OCI-LY7 (cell line): Measurements from ENCODE around the gene BROX. TPM values are rescaled to one million over a fixed set of nuclear protein-coding genes. Genes with fewer than 3 reads are reported as not detected.

ENCODE experiments used
- BruUV-seq: library from RNA; stranded (reverse); fragments of 400-500 nt; replicated peaks from 2 replicates; lab custom pipeline; 2021; lab: Mats Ljungman, UMichigan
- CTCF ChIA-PET: fragments of 300-600 bp; sonication (Branson Sonifier 250); formaldehyde crosslinking; loops from one replicate; lab custom pipeline; 2022; ENCODE audit warnings: antibody characterized with exemption; ENCODE audit not compliant: unreplicated experiment; lab: Charles Lee
- POLR2A ChIA-PET: fragments of 300-600 bp; sonication (Branson Sonifier 250); formaldehyde crosslinking; loops from one replicate; lab custom pipeline; 2022; ENCODE audit warnings: antibody characterized with exemption; lab: Charles Lee
- DNase-seq: peaks from one replicate; pipeline ENCODE4 v3.0.0-alpha.2; 2015; ENCODE audit warnings: low spot score
- H2AFZ ChIP-seq: fragments of 200-600 bp; sonication (generic), shearing (Covaris generic); 2 replicates; pipeline ENCODE4 v1.6.1; 2014; ENCODE audit warnings: mild to moderate bottlenecking, antibody characterized with exemption, low read length, moderate library complexity
- H3K27ac ChIP-seq: fragments of 200-600 bp; sonication (generic); 2 replicates; pipeline ENCODE4 v1.5.1; 2014; ENCODE audit warnings: mixed run types, low read depth, mild to moderate bottlenecking, moderate library complexity, low read length, inconsistent platforms; ENCODE audit not compliant: poor library complexity, severe bottlenecking
- H3K36me3 ChIP-seq: fragments of 200-600 bp; sonication (generic); 2 replicates; pipeline ENCODE4 v1.6.1; 2014; ENCODE audit warnings: mild to moderate bottlenecking, antibody characterized with exemption, low read length, moderate library complexity, mixed read lengths; ENCODE audit not compliant: insufficient read depth
- H3K4me1 ChIP-seq: fragments of 200-600 bp; sonication (generic); 2 replicates; pipeline ENCODE4 v1.5.1; 2014; ENCODE audit warnings: mild to moderate bottlenecking, low read length; ENCODE audit not compliant: insufficient read depth, poor library complexity, severe bottlenecking
- H3K4me2 ChIP-seq: fragments of 200-600 bp; sonication (generic); 2 replicates; pipeline ENCODE4 v1.6.1; 2014; ENCODE audit warnings: mild to moderate bottlenecking, low read length
- H3K4me3 ChIP-seq: fragments of 200-600 bp; sonication (generic); 2 replicates; pipeline ENCODE4 v1.5.1; 2014; ENCODE audit warnings: mild to moderate bottlenecking, low read depth, low read length; ENCODE audit not compliant: poor library complexity, severe bottlenecking
- H3K79me2 ChIP-seq: fragments of 200-600 bp; sonication (generic); 2 replicates; pipeline ENCODE4 v1.6.1; 2016; ENCODE audit warnings: low read depth, mild to moderate bottlenecking, low read length, moderate library complexity, mixed read lengths; ENCODE audit not compliant: insufficient read depth
- H3K9me2 ChIP-seq: fragments of 200-600 bp; sonication (generic); 2 replicates; pipeline ENCODE4 v1.6.1; 2016; ENCODE audit warnings: mild to moderate bottlenecking, low read length, mixed read lengths; ENCODE audit not compliant: insufficient read depth
- H3K9me3 ChIP-seq: fragments of 200-600 bp; sonication (generic); 2 replicates; pipeline ENCODE4 v1.6.1; 2014; ENCODE audit warnings: mild to moderate bottlenecking, mixed run types, low read length, mixed read lengths
- H4K20me1 ChIP-seq: fragments of 200-600 bp; sonication (generic); 2 replicates; pipeline ENCODE4 v1.6.1; 2014; ENCODE audit warnings: mild to moderate bottlenecking, antibody characterized with exemption, low read length, moderate library complexity, mixed read lengths; ENCODE audit not compliant: insufficient read depth
- EZH2phosphoT487 ChIP-seq: fragments of 200-600 bp; sonication (generic); IDR thresholded peaks from 2 replicates; pipeline ENCODE4 v1.6.1; 2018; ENCODE audit warnings: low read depth, borderline replicate concordance, mild to moderate bottlenecking, mixed run types, antibody characterized with exemption, low read length, moderate library complexity, mixed read lengths
- intact Hi-C: fragments of 100-400 bp; cut with micrococcal nuclease; formaldehyde crosslinking; loops from one replicate; pipeline ENCODE4 v1.10.0; 2022; ENCODE audit not compliant: unreplicated experiment
- total RNA-seq, 2 experiments: library from RNA; depleted of rRNA in 1 of 2; stranded (reverse); fragments of >200 nt in 1 of 2; shearing (Covaris generic) in 1 of 2; gene quantifications; 2 replicates each; pipeline ENCODE4 v1.2.3, GENCODE V29; 2014 to 2022
- TF ChIP-seq, protein P1 (sequence below): fragments of 200-600 bp; sonication (generic); conservative IDR thresholded peaks from 2 replicates; pipeline ENCODE4 v1.5.1; 2014; ENCODE audit warnings: mild to moderate bottlenecking, antibody characterized with exemption, low read length, moderate library complexity, mixed read lengths

The BROX gene
- total RNA-seq, 2 experiments from 2014 or later: 22.3 to 34.0 TPM

DNA sequence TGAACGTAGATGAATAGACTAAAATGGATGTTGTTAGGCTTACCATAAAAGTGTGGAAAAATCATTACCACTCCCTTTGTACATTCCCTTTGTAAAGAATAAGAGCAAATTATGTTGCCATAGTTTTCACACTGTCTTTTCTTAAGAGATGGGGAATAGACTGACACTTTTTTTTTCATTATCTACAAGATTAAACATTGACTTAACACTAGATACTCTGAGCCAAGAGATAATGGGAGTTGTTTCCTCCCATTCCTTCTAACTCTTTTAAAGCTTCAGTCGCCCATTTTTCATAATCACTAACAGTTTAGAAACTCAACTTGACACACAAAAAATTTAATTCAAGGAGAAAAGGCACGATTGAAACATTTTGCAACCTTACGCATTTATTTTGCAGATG is 10.2 kb upstream of the BROX start:
- TF ChIP-seq EZH2phosphoT487: no peak
- TF ChIP-seq, protein P1, sequence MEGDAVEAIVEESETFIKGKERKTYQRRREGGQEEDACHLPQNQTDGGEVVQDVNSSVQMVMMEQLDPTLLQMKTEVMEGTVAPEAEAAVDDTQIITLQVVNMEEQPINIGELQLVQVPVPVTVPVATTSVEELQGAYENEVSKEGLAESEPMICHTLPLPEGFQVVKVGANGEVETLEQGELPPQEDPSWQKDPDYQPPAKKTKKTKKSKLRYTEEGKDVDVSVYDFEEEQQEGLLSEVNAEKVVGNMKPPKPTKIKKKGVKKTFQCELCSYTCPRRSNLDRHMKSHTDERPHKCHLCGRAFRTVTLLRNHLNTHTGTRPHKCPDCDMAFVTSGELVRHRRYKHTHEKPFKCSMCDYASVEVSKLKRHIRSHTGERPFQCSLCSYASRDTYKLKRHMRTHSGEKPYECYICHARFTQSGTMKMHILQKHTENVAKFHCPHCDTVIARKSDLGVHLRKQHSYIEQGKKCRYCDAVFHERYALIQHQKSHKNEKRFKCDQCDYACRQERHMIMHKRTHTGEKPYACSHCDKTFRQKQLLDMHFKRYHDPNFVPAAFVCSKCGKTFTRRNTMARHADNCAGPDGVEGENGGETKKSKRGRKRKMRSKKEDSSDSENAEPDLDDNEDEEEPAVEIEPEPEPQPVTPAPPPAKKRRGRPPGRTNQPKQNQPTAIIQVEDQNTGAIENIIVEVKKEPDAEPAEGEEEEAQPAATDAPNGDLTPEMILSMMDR: no peak
- Histone ChIP-seq H3K9me2 (no peaks in the 10 kb centered on the region), H2AFZ (no peak overlapping the region), H3K9me3 (peaks cover 9% of the 10 kb centered on the region; the same call in 1 of the 2 replicates), H3K36me3 (peaks cover 67% of the 10 kb centered on the region), H4K20me1 (no peaks in the 10 kb centered on the region), H3K4me2 (no peak overlapping the region), H3K4me1 (no peaks in the 10 kb centered on the region), H3K79me2 (peaks cover 24% of the 10 kb centered on the region; the same call in 1 of the 2 replicates), H3K4me3 (no peak overlapping the region), H3K27ac (no peak overlapping the region)
- intact Hi-C loops: no loop called here
- no peak for DNase-seq
- ChIA-PET CTCF (no interaction called here), POLR2A (no interaction called here)
- no TSS peak for BruUV-seq

DNA sequence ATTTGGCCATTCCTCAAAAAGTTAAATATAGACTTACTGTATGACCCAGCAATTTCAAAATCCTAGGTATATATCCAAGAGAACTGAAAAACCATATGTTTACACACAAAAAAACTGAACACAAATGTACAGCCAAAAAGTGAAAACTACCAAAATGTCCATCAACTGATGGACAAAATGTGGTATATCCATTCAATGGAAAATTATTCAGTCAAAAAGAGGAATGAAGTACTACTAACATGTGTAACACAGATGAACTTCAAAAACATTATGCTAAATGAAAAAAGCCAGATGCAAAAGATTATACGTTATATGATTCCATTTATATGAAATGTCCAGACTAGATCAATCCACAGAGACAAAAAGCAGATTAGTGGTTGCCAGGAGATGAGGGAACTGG is 8.1 kb upstream of the BROX start:
- Histone ChIP-seq H4K20me1 (no peaks in the 10 kb centered on the region), H3K36me3 (peaks cover 62% of the 10 kb centered on the region), H3K27ac (no peak overlapping the region), H3K9me3 (peaks cover 9% of the 10 kb centered on the region; the same call in 1 of the 2 replicates), H3K9me2 (no peaks in the 10 kb centered on the region), H3K79me2 (peaks cover 24% of the 10 kb centered on the region; the same call in 1 of the 2 replicates), H2AFZ (no peak overlapping the region), H3K4me2 (no peak overlapping the region), H3K4me1 (no peaks in the 10 kb centered on the region), H3K4me3 (no peak overlapping the region)
- DNase-seq: no peak
- no TSS peak for BruUV-seq
- POLR2A ChIA-PET: interaction anchor here (0.6 to 1.1 kb wide), 3 partner anchors 9 to 20 kb away, joined by 3 read pairs; no protein-coding TSS in a partner anchor
- intact Hi-C loops: no loop called here
- no peak for TF ChIP-seq EZH2phosphoT487
- TF ChIP-seq, protein P1: no peak
- CTCF ChIA-PET: interaction anchor here (0.6 kb wide), 1 partner anchor 50 kb away, joined by 3 read pairs; no protein-coding TSS in a partner anchor

GRCh38 chr1:222706815-222707214 is 5.5 kb upstream of the BROX start:
- Histone ChIP-seq H3K9me2 (no peaks in the 10 kb centered on the region), H3K4me1 (peaks cover 13% of the 10 kb centered on the region), H3K4me2 (no peak overlapping the region), H3K9me3 (peaks cover 9% of the 10 kb centered on the region; the same call in 1 of the 2 replicates), H2AFZ (no peak overlapping the region), H3K4me3 (no peak overlapping the region), H4K20me1 (no peaks in the 10 kb centered on the region), H3K27ac (no peak overlapping the region), H3K36me3 (peaks cover 40% of the 10 kb centered on the region), H3K79me2 (peaks cover 43% of the 10 kb centered on the region)
- intact Hi-C loops: no loop called here
- POLR2A ChIA-PET: no interaction called here
- TF ChIP-seq, protein P1: peak; percentile 39; the same call in 1 of the 2 replicates
- TF ChIP-seq EZH2phosphoT487: no peak
- BruUV-seq: no TSS peak
- DNase-seq: no peak
- CTCF ChIA-PET: no interaction called here
